Breast epithelium (tissue), 4 donors: ENCODE data around the gene SRC. TPM values are rescaled to one million over a fixed set of nuclear protein-coding genes. Genes with fewer than 3 reads are reported as not detected.
A peak's percentile ranks its signal among the peaks of the same experiment; 100 is the strongest.

Experiments used
- DNase-seq, 2 donors: peaks; one replicate each; pipeline ENCODE4 v3.0.0-alpha.2; 2019; ENCODE audit warnings: low spot score in 2 of 2
- H3K27ac ChIP-seq, 2 donors: fragments of 200-600 bp; sonication (generic) in 1 of 2; one replicate each; pipeline ENCODE4 v1.5.1; 2016 to 2019; ENCODE audit warnings: mild to moderate bottlenecking in 1 of 2
- H3K27me3 ChIP-seq, 2 donors: fragments of 200-600 bp; sonication (generic) in 1 of 2; one replicate each; pipeline versions ENCODE4 v1.5.1 to v1.6.0; 2017 to 2019; ENCODE audit warnings: control low read depth in 1 of 2, mild to moderate bottlenecking in 1 of 2
- H3K36me3 ChIP-seq: fragments of 200-600 bp; one replicate; pipeline ENCODE4 v1.5.1; 2019
- H3K4me1 ChIP-seq, 2 donors: fragments of 200-600 bp; sonication (generic); one replicate each; pipeline ENCODE4 v1.5.1; 2016 to 2019; ENCODE audit warnings: control low read depth in 1 of 2
- H3K4me3 ChIP-seq, 3 donors: fragments of 200-600 bp; sonication (generic); 1 replicate in 2 of 3; 2 replicates in 1 of 3; pipeline ENCODE4 v1.5.1; 2016 to 2019; ENCODE audit warnings: mild to moderate bottlenecking in 3 of 3, moderate library complexity in 2 of 3
- H3K9me3 ChIP-seq, 2 donors: fragments of 200-600 bp; sonication (generic) in 1 of 2; one replicate each; pipeline ENCODE4 v1.5.1; 2016 to 2019; ENCODE audit warnings: control low read depth in 1 of 2
- POLR2A ChIP-seq: fragments of 450-650 bp; IDR thresholded peaks from one replicate; pipeline ENCODE4 v1.6.1; 2016; ENCODE audit warnings: antibody characterized with exemption, mild to moderate bottlenecking, moderate library complexity
- POLR2AphosphoS5 ChIP-seq, 3 donors: sonication (generic); formaldehyde crosslinking; IDR thresholded peaks; one replicate each; pipeline ENCODE4 v1.6.1; 2017; ENCODE audit warnings: antibody characterized with exemption in 3 of 3
- intact Hi-C: fragments of 100-400 bp; cut with DNase I; formaldehyde crosslinking; loops from one replicate; pipeline ENCODE4 v1.15.1; 2023; ENCODE audit warnings: low total_unique reads
- total RNA-seq, 3 donors: library from RNA; depleted of rRNA; stranded (reverse); fragments of >200 nt; gene quantifications; one replicate each; pipeline ENCODE4 v1.1.0, GENCODE V29; 2016
- TF ChIP-seq, protein P1 (sequence below), 3 donors: fragments of 450-650 bp; IDR thresholded peaks; one replicate each; pipeline ENCODE4 v1.5.1; 2016 to 2017; ENCODE audit warnings: antibody characterized with exemption in 3 of 3, mild to moderate bottlenecking in 3 of 3, moderate library complexity in 3 of 3

Gene SRC
- total RNA-seq, 3 donors from 2014 or later = 12.8 to 25.6 (median 20.6) TPM

DNA sequence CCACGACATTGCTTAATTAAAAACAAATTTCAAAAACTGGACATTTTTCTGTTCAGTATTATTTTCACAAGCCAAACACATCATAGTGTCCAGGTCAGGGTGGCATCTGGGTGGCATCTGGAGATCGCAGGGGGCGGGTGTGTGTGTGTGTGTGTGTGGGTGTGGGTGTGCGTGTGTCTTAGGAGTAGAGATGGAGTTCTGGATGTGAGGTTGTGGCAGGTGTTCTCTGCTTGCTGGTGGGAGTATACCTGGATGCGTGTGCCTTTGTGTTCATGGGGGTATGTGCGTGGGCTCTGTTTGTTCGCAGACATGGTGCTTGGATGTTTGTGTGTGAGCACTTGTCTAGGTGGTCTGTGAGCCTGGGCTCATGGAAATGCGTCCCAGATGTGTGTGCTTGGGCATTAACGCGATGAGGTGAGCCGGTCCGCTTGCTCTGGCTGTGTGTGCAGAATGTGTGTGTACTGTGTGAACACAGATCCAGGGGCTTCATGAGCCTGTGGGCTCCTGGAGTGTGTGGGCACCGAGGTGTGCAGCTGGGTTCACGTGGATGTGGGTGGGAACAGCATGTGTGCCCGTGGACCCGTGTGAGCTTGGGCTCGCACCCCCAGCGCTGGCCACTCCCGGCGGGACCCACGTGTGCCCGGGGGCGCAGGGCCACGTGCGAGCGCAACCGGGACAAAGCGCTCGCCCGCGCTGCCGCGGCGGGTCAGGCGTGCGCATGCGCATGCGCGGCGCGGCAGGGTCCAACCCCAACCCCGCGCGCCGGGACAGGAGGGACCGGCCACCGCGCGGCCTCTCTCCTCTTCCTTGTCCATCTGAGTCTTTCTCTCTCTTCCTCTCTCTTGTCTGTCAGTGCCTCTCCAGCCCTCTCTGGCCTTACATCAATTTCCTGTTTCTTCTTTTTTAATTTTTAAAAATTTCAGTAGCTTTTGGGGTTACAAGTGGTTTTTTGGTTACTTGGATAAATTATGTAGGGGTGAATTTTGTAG is 60.4 kb downstream of the SRC start:
- TF ChIP-seq POLR2A = no peak
- TF ChIP-seq, protein P1, sequence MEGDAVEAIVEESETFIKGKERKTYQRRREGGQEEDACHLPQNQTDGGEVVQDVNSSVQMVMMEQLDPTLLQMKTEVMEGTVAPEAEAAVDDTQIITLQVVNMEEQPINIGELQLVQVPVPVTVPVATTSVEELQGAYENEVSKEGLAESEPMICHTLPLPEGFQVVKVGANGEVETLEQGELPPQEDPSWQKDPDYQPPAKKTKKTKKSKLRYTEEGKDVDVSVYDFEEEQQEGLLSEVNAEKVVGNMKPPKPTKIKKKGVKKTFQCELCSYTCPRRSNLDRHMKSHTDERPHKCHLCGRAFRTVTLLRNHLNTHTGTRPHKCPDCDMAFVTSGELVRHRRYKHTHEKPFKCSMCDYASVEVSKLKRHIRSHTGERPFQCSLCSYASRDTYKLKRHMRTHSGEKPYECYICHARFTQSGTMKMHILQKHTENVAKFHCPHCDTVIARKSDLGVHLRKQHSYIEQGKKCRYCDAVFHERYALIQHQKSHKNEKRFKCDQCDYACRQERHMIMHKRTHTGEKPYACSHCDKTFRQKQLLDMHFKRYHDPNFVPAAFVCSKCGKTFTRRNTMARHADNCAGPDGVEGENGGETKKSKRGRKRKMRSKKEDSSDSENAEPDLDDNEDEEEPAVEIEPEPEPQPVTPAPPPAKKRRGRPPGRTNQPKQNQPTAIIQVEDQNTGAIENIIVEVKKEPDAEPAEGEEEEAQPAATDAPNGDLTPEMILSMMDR (IDR thresholded peaks at IDR 0.05) = no peak
- TF ChIP-seq POLR2AphosphoS5 (IDR thresholded peaks at IDR 0.05) = no peak
- Histone ChIP-seq H3K27me3 (no peaks in the 10 kb centered on the region), H3K4me1 (no peaks in the 10 kb centered on the region), H3K27ac (no peak overlapping the region), H3K36me3 (no peaks in the 10 kb centered on the region), H3K9me3 (no peaks in the 10 kb centered on the region), H3K4me3 (peak overlapping the region; percentile 16 to 67 (median 42))
- intact Hi-C loops = loop anchor here (10.0 kb wide), 1 partner anchor 108 kb away; no protein-coding TSS in a partner anchor
- no peak for DNase-seq

DNA sequence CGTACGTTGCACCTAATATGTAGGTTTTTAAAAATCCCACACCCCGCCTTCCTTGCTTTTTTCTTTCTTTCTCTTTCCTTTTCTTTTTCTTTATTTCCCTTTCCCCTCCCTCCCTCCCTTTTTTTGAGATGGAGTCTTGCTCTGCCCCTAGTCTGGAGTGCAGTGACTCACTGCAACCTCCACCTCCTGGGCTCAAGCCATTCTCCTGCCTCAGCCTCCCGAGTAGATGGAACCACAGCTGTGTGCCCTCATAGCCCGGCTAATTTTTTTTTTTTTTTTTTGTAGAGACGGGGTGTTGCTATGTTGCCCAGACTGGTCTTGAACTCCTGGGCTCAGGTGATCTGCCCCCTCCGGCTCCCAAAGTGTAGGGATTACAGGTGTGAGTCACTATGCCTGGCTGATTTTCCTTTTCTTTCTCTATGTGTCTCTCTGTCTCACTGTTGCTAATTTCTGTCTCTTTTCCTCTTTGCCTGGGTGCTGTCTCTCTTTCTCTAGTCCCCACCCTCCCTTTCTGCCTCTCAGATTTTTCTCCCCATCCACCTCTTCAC is 61.2 kb downstream of the SRC start:
- Histone ChIP-seq H3K27me3 (no peaks in the 10 kb centered on the region), H3K27ac (no peak overlapping the region), H3K4me1 (no peaks in the 10 kb centered on the region), H3K9me3 (no peaks in the 10 kb centered on the region), H3K4me3 (peak overlapping the region; percentile 16 to 67 (median 42)), H3K36me3 (no peaks in the 10 kb centered on the region)
- TF ChIP-seq, protein P1 (IDR thresholded peaks at IDR 0.05) = no peak
- TF ChIP-seq POLR2AphosphoS5 (IDR thresholded peaks at IDR 0.05) (no peak), POLR2A (no peak)
- intact Hi-C loops = loop anchor here (10.0 kb wide), 1 partner anchor 108 kb away; no protein-coding TSS in a partner anchor
- DNase-seq = no peak

DNA sequence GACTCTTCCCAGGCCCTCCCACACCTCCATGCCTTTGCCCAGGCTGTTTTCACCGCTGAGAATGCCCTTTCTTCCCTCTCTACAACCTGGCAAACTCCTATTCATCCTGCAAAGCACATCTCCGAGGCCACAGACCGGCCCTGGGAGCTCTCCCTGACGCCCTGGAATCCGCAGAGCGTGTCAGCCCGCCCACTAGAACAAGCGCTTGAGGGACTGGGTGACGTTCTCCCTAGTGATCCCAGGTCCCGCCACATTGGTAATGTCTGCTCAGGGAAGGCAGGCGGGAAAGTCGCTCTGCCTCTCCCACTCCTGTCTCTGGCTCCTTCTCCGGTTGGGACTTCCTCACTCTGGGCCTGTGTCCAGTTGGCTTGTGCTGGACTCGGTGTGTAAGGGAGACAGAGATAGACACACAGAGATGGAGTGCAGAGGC is 61.6 kb downstream of the SRC start:
- no peaks in the 10 kb centered on the region for H3K4me1 ChIP-seq
- DNase-seq = peak in 1 of 2 donors; percentile 65
- H3K27me3 ChIP-seq = no peaks in the 10 kb centered on the region
- no peaks in the 10 kb centered on the region for H3K9me3 ChIP-seq
- intact Hi-C loops = loop anchor here (10.0 kb wide), 1 partner anchor 107 kb away; no protein-coding TSS in a partner anchor
- TF ChIP-seq, protein P1 (IDR thresholded peaks at IDR 0.05) = no peak
- TF ChIP-seq POLR2A (no peak), POLR2AphosphoS5 (IDR thresholded peaks at IDR 0.05) (no peak)
- H3K4me3 ChIP-seq = peak overlapping the region in 1 of 3 donors; percentile 41
- no peak overlapping the region for H3K27ac ChIP-seq
- no peaks in the 10 kb centered on the region for H3K36me3 ChIP-seq

DNA sequence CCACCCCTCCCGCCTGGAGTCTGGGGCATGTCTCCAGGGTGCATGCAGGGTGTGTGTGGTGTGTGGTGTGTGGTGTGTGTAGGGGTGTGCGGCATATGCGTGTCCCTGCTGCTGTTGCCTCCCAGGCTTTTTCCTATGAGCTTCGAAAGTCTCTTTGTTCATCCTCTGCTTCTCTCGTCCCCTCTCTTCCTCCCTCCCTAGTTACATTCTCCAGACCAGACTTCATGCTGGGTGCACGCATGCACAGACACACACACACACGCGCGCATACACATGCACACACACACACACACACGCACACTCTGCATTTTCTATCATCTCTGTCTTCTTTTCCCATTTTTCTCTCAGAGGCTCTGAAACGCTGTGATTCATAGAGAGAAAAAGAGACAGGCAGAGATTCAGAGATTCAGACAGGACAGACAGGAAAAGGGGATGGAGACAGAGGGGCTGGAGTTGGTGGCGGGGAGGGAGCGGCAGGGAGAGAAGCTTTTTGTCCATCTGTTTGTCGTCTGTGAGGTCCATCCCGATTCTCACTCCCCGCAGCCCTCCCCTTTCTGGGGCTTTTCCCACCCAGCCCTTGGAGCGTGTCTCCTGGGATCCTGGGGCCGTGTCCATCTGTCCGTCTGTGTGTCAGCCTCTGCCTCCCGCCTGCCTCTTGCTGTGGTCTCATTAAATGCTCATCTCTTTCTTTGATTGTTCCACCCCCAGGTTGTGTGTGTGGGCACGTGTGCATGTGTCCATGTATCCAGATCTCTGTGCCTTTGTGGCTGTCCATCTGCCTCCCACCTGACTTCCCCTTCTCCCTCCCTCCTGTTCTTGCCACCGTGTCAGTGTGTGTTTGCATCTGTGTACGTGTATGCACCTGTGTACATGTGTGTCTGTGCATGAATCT is 62.6 kb downstream of the SRC start:
- TF ChIP-seq POLR2AphosphoS5 (IDR thresholded peaks at IDR 0.05) (no peak), POLR2A (no peak)
- TF ChIP-seq, protein P1 (IDR thresholded peaks at IDR 0.05) = no peak
- H3K4me3 ChIP-seq = no peak overlapping the region
- H3K36me3 ChIP-seq = no peaks in the 10 kb centered on the region
- H3K4me1 ChIP-seq = no peaks in the 10 kb centered on the region
- H3K27ac ChIP-seq = no peak overlapping the region
- H3K27me3 ChIP-seq = no peaks in the 10 kb centered on the region
- DNase-seq = no peak
- no peaks in the 10 kb centered on the region for H3K9me3 ChIP-seq
- intact Hi-C loops = loop anchor here (10.0 kb wide), 1 partner anchor 106 kb away; no protein-coding TSS in a partner anchor
